ENCODE measurements around the gene CTNND2. TPM values are rescaled to one million over a fixed set of nuclear protein-coding genes. Genes with fewer than 3 reads are reported as not detected.

CTNND2 gene
- total and polyA plus RNA-seq, 9 of the 15 experiments (the other 6 are each of a cell fraction or from before 2014, with no cell fraction given) = 0.03 to 0.35 TPM; not detected in 7

- Histone ChIP-seq H3K4me3 (no peak overlapping the region), H4K20me1 (replicated peaks; ENCODE audit: control insufficient read depth, insufficient read depth, low read length) (no peaks in the 10 kb centered on the region), H3K4me2 (ENCODE audit: insufficient read depth, low read length) (no peak overlapping the region), H3K4me1 (replicated peaks in 1 of 2; ENCODE audit: control insufficient read depth in 2 of 2, insufficient read depth in 2 of 2, low read length in 2 of 2) (no peaks in the 10 kb centered on the region), H2AFZ (ENCODE audit: low read depth, low read length) (no peak overlapping the region), H3K27ac (ENCODE audit: extremely low read depth, low read depth, low read length) (no peak overlapping the region), H3K79me2 (ENCODE audit: control insufficient read depth, insufficient read depth, low read length) (no peaks in the 10 kb centered on the region), H3K27me3 (ENCODE audit: control insufficient read depth in 2 of 2, insufficient read depth in 2 of 2, low read length in 2 of 2) (no peaks in the 10 kb centered on the region), H3K9ac (ENCODE audit: insufficient read depth in 1 of 2, low read depth in 2 of 2, low read length in 2 of 2) (no peak overlapping the region), H3K9me3 (replicated peaks; ENCODE audit: control insufficient read depth, insufficient read depth, low read depth, low read length) (no peaks in the 10 kb centered on the region; the same call in none of the 2 replicates), H3K36me3 (ENCODE audit: control insufficient read depth, insufficient read depth, low read length) (no peaks in the 10 kb centered on the region), H3K9me1 (ENCODE audit: control insufficient read depth, insufficient read depth, low read length) (no peaks in the 10 kb centered on the region)
- ATAC-seq = no peak
- no TSS peak for BruUV-seq (replicated peaks)
- POLR2A ChIA-PET = no interaction called here
- DNase-seq (ENCODE audit: extremely low read depth in 1 of 4, low spot score in 3 of 4) = no peak
- no peak for FAIRE-seq
- WGBS (ENCODE audit: insufficient coverage, low coverage, missing lambda C conversion rate) = 15% methylated on average over 1 of the region's 1 CpG
- no peak for TF ChIP-seq ZKSCAN1 (IDR thresholded peaks at IDR 0.05; ENCODE audit: low read depth, low read length)
- no peak for TF ChIP-seq XRCC4 (IDR thresholded peaks at IDR 0.05; ENCODE audit: extremely low read depth, insufficient read depth, insufficient read length)
- no peak for TF ChIP-seq MAFF (IDR thresholded peaks at IDR 0.05; ENCODE audit: low read length)
- no peak for TF ChIP-seq ATF1 (CRISPR knock-in tag; IDR thresholded peaks at IDR 0.05)
- TF ChIP-seq ATF1 (tag; IDR thresholded peaks at IDR 0.05) = no peak
- no peak for TF ChIP-seq PRMT5 (CRISPR knock-in tag; IDR thresholded peaks at IDR 0.05)
- no peak for TF ChIP-seq PCBP2 (IDR thresholded peaks at IDR 0.05; ENCODE audit: low read depth, low read length, poor library complexity, severe bottlenecking)
- no peak for TF ChIP-seq MLLT1 (IDR thresholded peaks at IDR 0.05)
- TF ChIP-seq CREB1 (IDR thresholded peaks at IDR 0.05) = no peak
- no peak for TF ChIP-seq CREB1 (CRISPR knock-in tag; IDR thresholded peaks at IDR 0.05)
- in situ Hi-C loops (cut with MboI) (no loop called here), intact Hi-C loops (cut with micrococcal nuclease) (no loop called here)
- CTCF ChIA-PET (ENCODE audit: low intra/inter-chr PET ratio) = no interaction called here
These were observed 112.5 kb downstream of the CTNND2 start for GRCh38 chr5:11791792-11792191.

Data from K562 (cell line).